ENCODE measurements around the gene FAM200C. TPM values are rescaled to one million over a fixed set of nuclear protein-coding genes. Genes with fewer than 3 reads are reported as not detected.
A peak's percentile ranks its signal among the peaks of the same experiment; 100 is the strongest.

The FAM200C gene
- total RNA-seq, 1 donor, result 3.6 TPM

DNA sequence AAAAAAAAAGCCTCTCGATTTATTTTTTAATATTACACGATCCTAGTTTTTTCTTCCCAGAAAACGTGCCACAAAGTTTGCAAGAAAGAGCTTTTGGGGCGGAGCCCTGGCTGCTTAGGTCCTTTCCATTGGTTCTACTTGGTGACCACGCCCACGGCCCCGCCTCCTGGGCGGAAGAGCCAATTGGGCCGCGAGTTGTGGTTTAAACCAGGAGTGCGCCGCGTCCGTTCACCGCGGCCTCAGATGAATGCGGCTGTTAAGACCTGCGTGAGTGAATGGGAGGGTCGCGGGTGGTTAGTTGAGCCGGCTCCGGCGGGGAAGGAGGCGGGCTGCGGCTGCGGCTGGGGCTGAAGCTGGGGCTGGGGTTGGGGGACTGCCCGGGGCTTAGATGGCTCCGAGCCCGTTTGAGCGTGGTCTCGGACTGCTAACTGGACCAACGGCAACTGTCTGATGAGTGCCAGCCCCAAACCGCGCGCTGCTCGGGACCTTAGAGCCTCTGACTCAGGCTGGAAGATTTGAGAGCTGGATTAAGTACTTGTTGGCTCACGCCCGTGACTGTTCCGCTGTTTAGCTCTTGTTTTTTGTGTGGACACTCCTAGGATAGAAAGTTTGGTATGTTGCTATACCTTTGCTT, 21.9 kb upstream of the FAM200C start, which contains the start of gene PTTG1:
Gene PTTG1, plus strand, starts transcription at position 231 of the 634 bp plus-strand sequence. CDS start 458 bp downstream, outside the sequence.
- TF ChIP-seq, protein P1, sequence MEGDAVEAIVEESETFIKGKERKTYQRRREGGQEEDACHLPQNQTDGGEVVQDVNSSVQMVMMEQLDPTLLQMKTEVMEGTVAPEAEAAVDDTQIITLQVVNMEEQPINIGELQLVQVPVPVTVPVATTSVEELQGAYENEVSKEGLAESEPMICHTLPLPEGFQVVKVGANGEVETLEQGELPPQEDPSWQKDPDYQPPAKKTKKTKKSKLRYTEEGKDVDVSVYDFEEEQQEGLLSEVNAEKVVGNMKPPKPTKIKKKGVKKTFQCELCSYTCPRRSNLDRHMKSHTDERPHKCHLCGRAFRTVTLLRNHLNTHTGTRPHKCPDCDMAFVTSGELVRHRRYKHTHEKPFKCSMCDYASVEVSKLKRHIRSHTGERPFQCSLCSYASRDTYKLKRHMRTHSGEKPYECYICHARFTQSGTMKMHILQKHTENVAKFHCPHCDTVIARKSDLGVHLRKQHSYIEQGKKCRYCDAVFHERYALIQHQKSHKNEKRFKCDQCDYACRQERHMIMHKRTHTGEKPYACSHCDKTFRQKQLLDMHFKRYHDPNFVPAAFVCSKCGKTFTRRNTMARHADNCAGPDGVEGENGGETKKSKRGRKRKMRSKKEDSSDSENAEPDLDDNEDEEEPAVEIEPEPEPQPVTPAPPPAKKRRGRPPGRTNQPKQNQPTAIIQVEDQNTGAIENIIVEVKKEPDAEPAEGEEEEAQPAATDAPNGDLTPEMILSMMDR (IDR thresholded peaks at IDR 0.05; ENCODE audit: extremely low read depth, low read depth, low read length), result no peak
- Histone ChIP-seq H3K4me1 (ENCODE audit: insufficient read depth, low read length) (peaks cover 45% of the 10 kb centered on the region), H3K27ac (ENCODE audit: low read depth, low read length) (peak within 1 kb of the TSS; percentile 86), H3K9me3 (ENCODE audit: low read depth, low read length) (no peaks in the 10 kb centered on the region), H3K36me3 (ENCODE audit: insufficient read depth, low read length) (no peaks in the 10 kb centered on the region), H3K4me3 (ENCODE audit: insufficient read depth, low read length) (peak within 1 kb of the TSS; percentile 80), H3K79me2 (ENCODE audit: insufficient read depth, low read length) (peaks cover 61% of the 10 kb centered on the region), H4K20me1 (ENCODE audit: insufficient read depth, low read length) (no peaks in the 10 kb centered on the region), H2AFZ (ENCODE audit: low read length) (peak within 1 kb of the TSS; percentile 96), H3K4me2 (ENCODE audit: insufficient read depth, low read length) (peak within 1 kb of the TSS; percentile 94), H3K27me3 (ENCODE audit: insufficient read depth, low read length) (no peaks in the 10 kb centered on the region)
- peak; percentile 89 for DNase-seq (ENCODE audit: insufficient read length, low spot score, missing footprints)

DNA sequence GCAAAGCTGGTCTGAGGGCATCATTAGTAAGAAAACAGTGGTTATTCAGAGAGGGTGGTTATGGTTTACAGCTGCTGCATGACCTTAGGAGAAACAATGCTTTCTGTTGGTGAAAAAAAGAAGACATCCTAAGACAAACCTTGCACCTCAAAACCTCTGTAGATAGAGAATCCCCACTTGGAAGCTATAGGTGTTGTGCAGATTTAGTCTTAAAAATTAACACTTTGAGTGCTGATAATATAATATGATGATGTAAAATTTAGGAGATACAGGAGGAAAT, 20.4 kb upstream of the FAM200C start:
- Histone ChIP-seq H3K4me2 (ENCODE audit: insufficient read depth, low read length) (peak overlapping the region; percentile 99), H3K4me3 (ENCODE audit: insufficient read depth, low read length) (no peak overlapping the region), H4K20me1 (ENCODE audit: insufficient read depth, low read length) (no peaks in the 10 kb centered on the region), H3K27ac (ENCODE audit: low read depth, low read length) (no peak overlapping the region), H3K36me3 (ENCODE audit: insufficient read depth, low read length) (no peaks in the 10 kb centered on the region), H2AFZ (ENCODE audit: low read length) (peak overlapping the region; percentile 77), H3K4me1 (ENCODE audit: insufficient read depth, low read length) (peaks cover 45% of the 10 kb centered on the region), H3K79me2 (ENCODE audit: insufficient read depth, low read length) (peaks cover 67% of the 10 kb centered on the region), H3K27me3 (ENCODE audit: insufficient read depth, low read length) (no peaks in the 10 kb centered on the region), H3K9me3 (ENCODE audit: low read depth, low read length) (no peaks in the 10 kb centered on the region)
- DNase-seq (ENCODE audit: insufficient read length, low spot score, missing footprints), result no peak
- TF ChIP-seq, protein P1 (IDR thresholded peaks at IDR 0.05; ENCODE audit: extremely low read depth, low read depth, low read length), result no peak

DNA sequence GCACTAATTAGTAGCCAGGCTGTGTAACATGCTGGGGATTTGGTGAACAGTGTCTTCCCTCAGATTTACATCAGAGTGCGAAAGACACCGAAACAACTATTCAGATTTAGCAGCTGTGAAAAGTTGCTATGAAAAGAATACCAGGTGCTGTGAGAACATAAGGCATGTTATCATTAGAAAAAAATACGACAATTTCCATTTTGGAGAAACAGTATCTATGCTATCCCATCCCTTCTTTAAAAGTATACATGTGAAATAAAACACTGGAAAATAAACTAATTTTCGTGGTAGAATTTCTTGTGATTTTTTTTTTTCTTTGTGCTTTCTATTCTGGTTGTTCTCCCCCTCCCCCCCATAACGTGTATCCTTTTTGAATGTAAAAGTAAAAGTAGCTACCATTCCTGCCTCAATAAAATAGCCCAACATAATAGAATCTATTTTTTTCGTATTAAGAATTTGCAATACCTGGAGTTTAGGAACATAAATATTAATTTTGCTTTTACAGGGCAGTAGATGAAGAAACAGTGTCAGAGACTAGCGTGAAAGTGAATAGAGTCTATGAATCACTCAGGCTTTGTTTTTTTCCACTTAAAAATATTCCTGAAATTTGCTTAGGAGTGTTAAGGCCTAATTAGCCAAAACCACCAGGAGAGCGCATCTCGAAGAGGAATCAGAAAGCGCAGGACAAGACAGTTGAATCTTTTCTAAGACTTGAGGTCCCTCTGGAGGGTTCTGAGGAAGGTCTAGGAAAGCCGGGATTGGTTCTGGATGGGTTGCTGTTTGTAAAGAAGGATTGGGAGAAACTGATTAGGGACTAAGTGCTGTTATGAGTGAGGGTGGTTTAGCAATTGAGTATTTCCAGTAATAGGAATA, 19.8 kb upstream of the FAM200C start:
- H3K4me1 ChIP-seq (ENCODE audit: insufficient read depth, low read length), result peaks cover 45% of the 10 kb centered on the region
- no peaks in the 10 kb centered on the region for H3K27me3 ChIP-seq (ENCODE audit: insufficient read depth, low read length)
- H3K4me3 ChIP-seq (ENCODE audit: insufficient read depth, low read length), result peak overlapping the region; percentile 94
- peak overlapping the region; percentile 95 for H3K27ac ChIP-seq (ENCODE audit: low read depth, low read length)
- peaks cover 4% of the 10 kb centered on the region for H3K36me3 ChIP-seq (ENCODE audit: insufficient read depth, low read length)
- no peaks in the 10 kb centered on the region for H3K9me3 ChIP-seq (ENCODE audit: low read depth, low read length)
- H3K4me2 ChIP-seq (ENCODE audit: insufficient read depth, low read length), result peak overlapping the region; percentile 99
- DNase-seq (ENCODE audit: insufficient read length, low spot score, missing footprints), result no peak
- H3K79me2 ChIP-seq (ENCODE audit: insufficient read depth, low read length), result peaks cover 61% of the 10 kb centered on the region
- H4K20me1 ChIP-seq (ENCODE audit: insufficient read depth, low read length), result no peaks in the 10 kb centered on the region
- H2AFZ ChIP-seq (ENCODE audit: low read length), result peak overlapping the region; percentile 91
- TF ChIP-seq, protein P1 (IDR thresholded peaks at IDR 0.05; ENCODE audit: extremely low read depth, low read depth, low read length), result no peak

All from osteoblast (primary cell).